ENCODE results near the gene DMD. TPM values are rescaled to one million over a fixed set of nuclear protein-coding genes. Genes with fewer than 3 reads are reported as not detected.

DMD gene
- total and polyA plus RNA-seq, 2 of the 13 experiments (the other 11 are each of a cell fraction or from before 2014, with no cell fraction given), result 17.6 to 25.9 TPM

DNA sequence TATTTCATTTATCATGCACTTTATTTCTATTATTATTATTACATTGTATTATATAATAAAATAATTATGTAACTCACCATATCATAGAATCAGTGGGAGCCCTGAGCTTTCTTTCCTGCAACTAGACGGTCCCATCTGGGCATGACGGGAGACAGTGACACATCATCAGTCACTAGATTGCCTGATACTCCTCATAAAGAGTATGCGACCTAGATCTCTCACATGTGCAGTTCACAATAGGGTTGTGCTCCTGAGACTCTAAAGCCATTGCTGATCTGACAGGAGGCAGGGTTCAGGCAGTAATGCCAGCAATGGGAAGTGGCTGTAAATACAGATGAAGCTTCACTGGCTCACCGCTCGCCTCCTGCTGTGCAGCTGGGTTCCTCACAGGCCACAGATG, 62.3 kb downstream of the DMD start (continued):
- TF ChIP-seq, protein P1, sequence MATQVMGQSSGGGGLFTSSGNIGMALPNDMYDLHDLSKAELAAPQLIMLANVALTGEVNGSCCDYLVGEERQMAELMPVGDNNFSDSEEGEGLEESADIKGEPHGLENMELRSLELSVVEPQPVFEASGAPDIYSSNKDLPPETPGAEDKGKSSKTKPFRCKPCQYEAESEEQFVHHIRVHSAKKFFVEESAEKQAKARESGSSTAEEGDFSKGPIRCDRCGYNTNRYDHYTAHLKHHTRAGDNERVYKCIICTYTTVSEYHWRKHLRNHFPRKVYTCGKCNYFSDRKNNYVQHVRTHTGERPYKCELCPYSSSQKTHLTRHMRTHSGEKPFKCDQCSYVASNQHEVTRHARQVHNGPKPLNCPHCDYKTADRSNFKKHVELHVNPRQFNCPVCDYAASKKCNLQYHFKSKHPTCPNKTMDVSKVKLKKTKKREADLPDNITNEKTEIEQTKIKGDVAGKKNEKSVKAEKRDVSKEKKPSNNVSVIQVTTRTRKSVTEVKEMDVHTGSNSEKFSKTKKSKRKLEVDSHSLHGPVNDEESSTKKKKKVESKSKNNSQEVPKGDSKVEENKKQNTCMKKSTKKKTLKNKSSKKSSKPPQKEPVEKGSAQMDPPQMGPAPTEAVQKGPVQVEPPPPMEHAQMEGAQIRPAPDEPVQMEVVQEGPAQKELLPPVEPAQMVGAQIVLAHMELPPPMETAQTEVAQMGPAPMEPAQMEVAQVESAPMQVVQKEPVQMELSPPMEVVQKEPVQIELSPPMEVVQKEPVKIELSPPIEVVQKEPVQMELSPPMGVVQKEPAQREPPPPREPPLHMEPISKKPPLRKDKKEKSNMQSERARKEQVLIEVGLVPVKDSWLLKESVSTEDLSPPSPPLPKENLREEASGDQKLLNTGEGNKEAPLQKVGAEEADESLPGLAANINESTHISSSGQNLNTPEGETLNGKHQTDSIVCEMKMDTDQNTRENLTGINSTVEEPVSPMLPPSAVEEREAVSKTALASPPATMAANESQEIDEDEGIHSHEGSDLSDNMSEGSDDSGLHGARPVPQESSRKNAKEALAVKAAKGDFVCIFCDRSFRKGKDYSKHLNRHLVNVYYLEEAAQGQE (IDR thresholded peaks at IDR 0.05; ENCODE audit: borderline replicate concordance in 1 of 2, low read depth in 1 of 2, low read length in 2 of 2), result no peak
- TF ChIP-seq, protein P2, sequence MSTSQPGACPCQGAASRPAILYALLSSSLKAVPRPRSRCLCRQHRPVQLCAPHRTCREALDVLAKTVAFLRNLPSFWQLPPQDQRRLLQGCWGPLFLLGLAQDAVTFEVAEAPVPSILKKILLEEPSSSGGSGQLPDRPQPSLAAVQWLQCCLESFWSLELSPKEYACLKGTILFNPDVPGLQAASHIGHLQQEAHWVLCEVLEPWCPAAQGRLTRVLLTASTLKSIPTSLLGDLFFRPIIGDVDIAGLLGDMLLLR (CRISPR knock-in tag; IDR thresholded peaks at IDR 0.05), result no peak
- TF ChIP-seq KLF11 (CRISPR knock-in tag; IDR thresholded peaks at IDR 0.05) (no peak), TSC22D2 (CRISPR knock-in tag; IDR thresholded peaks at IDR 0.05; ENCODE audit: borderline replicate concordance) (no peak), RAD21 (CRISPR knock-in tag; IDR thresholded peaks at IDR 0.05) (no peak), ZNF460 (CRISPR knock-in tag; IDR thresholded peaks at IDR 0.05; ENCODE audit: borderline replicate concordance) (no peak), ZNF720 (CRISPR knock-in tag; IDR thresholded peaks at IDR 0.05) (no peak), MAZ (IDR thresholded peaks at IDR 0.05; ENCODE audit: borderline replicate concordance, low read depth, low read length) (no peak), MAZ (CRISPR knock-in tag; IDR thresholded peaks at IDR 0.05; ENCODE audit: low read depth) (no peak)
- TF ChIP-seq, protein P3, sequence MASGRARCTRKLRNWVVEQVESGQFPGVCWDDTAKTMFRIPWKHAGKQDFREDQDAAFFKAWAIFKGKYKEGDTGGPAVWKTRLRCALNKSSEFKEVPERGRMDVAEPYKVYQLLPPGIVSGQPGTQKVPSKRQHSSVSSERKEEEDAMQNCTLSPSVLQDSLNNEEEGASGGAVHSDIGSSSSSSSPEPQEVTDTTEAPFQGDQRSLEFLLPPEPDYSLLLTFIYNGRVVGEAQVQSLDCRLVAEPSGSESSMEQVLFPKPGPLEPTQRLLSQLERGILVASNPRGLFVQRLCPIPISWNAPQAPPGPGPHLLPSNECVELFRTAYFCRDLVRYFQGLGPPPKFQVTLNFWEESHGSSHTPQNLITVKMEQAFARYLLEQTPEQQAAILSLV (CRISPR knock-in tag; IDR thresholded peaks at IDR 0.05; ENCODE audit: borderline replicate concordance), result no peak

All from HepG2 (cell line).